Fibroblast of lung (primary cell): Measurements from ENCODE around the gene UBQLN4.

ENCODE experiments used
- CTCF ChIP-seq, 2 donors: IDR thresholded peaks in 1 of 2; conservative IDR thresholded peaks in 1 of 2; 1 replicate in 1 of 2; 2 replicates in 1 of 2; pipeline ENCODE4 v1.5.1; 2011 to 2012; ENCODE audit warnings: low read length in 2 of 2, control low read depth in 1 of 2, inconsistent platforms in 1 of 2, low read depth in 1 of 2, mild to moderate bottlenecking in 1 of 2
- EZH2 ChIP-seq: IDR thresholded peaks from 2 replicates; pipeline ENCODE4 v1.5.1; 2012; ENCODE audit warnings: low read length, control low read depth, mild to moderate bottlenecking; ENCODE audit errors: missing control alignments

GRCh38 chr1:155993595-155993994 is 60.0 kb downstream of the UBQLN4 start:
- TF ChIP-seq CTCF (conservative IDR thresholded peaks at IDR 0.05 in 1 of 2, IDR thresholded peaks at IDR 0.05 in 1 of 2; ENCODE audit: low read depth in 1 of 2, low read length in 2 of 2), result no peak
- no peak for TF ChIP-seq EZH2
